ENCODE data around the gene GRM7.

Gene GRM7

DNA sequence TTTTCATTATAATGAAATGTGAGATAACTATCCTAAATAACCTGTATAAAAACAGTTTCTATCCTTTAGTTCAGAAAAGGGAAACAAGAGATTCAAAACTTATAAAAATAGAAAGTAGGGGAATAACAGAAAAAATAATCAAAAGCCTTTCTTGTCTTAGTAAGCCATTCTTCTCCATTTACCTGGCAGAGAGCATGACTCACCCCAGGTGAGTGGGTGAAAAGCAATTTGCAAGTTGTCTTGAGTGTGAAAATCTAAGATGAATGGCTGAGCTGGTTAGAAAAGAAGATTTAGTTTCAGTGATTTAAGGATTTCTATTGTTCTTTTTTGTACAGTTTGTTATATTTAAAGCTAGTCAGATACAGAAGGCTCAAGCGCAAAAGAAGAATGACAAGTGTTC is 702.0 kb downstream of the GRM7 start:
- Mint-ChIP-seq H3K36me3 (ENCODE audit: insufficient read depth) (no peaks in the 10 kb centered on the region), H3K9me3 (peaks cover 5 to 9% of the 10 kb centered on the region in 2 donors), H3K4me1 (ENCODE audit: low read depth in 2 of 2) (no peaks in the 10 kb centered on the region), H3K27me3 (no peaks in the 10 kb centered on the region), H3K27ac (no peak overlapping the region), H3K4me3 (no peak overlapping the region)
- DNase-seq, result no peak
- ATAC-seq (replicated peaks), result no peak

DNA sequence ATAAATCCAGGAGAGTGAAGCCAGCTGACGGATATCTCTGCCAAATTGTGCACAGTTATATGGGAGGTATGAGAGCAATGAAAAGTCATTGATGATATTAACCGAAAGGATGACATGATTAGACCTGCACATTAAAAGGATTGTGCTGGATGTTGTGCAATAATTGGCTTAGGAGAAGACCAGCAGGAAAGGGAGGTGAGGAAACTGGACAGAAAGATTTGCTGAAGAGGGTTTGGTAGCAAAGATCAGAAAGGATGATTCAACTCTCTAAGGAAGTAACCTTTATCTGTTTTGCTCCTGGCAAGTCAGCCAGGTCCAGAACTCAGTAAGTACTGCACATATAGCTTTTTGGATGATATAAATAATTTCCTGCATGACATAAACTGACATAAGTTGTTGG is 704.7 kb downstream of the GRM7 start:
- Mint-ChIP-seq H3K27ac (no peak overlapping the region), H3K4me3 (no peak overlapping the region), H3K27me3 (no peaks in the 10 kb centered on the region), H3K9me3 (peaks cover 8 to 16% of the 10 kb centered on the region in 2 donors), H3K4me1 (ENCODE audit: low read depth in 2 of 2) (no peaks in the 10 kb centered on the region), H3K36me3 (ENCODE audit: insufficient read depth) (no peaks in the 10 kb centered on the region)
- ATAC-seq (replicated peaks) (no peak), DNase-seq (no peak)

DNA sequence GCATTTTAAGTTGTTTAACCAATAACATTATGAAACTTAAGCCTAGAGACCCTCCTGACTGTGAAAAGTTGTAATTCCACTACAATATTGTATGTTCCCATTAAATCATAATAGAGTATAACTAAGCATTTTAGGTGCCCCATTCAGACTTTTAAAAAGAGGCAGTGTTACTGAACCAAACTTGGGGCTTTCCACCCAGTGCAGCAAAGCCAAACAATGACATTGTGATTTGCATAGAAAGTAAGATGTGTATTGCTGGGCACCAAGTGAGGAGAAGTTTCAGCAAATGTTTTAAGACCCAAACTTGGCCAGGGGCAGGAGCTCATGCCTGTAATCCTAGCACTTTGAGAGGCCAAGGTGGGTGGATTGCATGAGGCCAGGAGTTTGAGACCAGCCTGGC is 706.2 kb downstream of the GRM7 start:
- ATAC-seq (replicated peaks) (no peak), DNase-seq (no peak)
- H3K4me3 Mint-ChIP-seq, result no peak overlapping the region
- peaks cover 9 to 17% of the 10 kb centered on the region in 2 donors for H3K9me3 Mint-ChIP-seq
- no peaks in the 10 kb centered on the region for H3K27me3 Mint-ChIP-seq
- H3K36me3 Mint-ChIP-seq (ENCODE audit: insufficient read depth), result no peaks in the 10 kb centered on the region
- no peak overlapping the region for H3K27ac Mint-ChIP-seq
- H3K4me1 Mint-ChIP-seq (ENCODE audit: low read depth in 2 of 2), result no peaks in the 10 kb centered on the region

DNA sequence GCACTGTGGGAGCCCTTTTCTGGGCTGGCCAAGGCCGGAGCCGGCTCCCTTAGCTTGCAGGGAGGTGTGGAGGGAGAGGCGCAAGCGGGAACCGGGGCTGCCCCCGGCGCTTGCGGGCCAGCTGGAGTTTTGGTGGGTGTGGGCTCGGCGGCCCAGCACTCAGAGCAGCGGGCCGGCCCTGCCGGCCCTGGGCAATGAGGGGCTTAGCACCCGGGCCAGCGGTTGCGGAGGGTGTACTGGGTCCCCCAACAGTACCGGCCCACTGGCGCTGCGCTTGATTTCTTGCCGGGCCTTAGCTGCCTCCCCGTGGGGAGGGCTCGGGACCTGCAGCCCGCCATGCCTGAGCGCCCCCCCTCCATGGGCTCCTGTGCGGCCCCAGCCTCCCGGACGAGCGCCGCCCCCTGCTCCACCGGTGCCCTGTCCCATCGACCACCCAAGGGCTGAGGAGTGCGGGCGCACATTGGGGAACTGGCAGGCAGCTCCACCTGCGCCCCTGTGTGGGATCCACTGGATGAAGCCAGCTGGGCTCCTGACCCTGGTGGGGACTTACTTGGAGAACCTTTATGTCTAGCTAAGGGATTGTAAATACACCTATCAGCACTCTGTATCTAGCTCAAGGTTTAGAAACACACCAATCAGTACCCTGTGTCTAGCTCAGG is 707.7 kb downstream of the GRM7 start:
- H3K4me3 Mint-ChIP-seq, result no peak overlapping the region
- ATAC-seq (replicated peaks), result no peak
- H3K4me1 Mint-ChIP-seq (ENCODE audit: low read depth in 2 of 2), result no peaks in the 10 kb centered on the region
- no peak overlapping the region for H3K27ac Mint-ChIP-seq
- DNase-seq, result no peak
- H3K27me3 Mint-ChIP-seq, result no peaks in the 10 kb centered on the region
- peaks cover 6 to 17% of the 10 kb centered on the region in 2 donors for H3K9me3 Mint-ChIP-seq
- H3K36me3 Mint-ChIP-seq (ENCODE audit: insufficient read depth), result no peaks in the 10 kb centered on the region

DNA sequence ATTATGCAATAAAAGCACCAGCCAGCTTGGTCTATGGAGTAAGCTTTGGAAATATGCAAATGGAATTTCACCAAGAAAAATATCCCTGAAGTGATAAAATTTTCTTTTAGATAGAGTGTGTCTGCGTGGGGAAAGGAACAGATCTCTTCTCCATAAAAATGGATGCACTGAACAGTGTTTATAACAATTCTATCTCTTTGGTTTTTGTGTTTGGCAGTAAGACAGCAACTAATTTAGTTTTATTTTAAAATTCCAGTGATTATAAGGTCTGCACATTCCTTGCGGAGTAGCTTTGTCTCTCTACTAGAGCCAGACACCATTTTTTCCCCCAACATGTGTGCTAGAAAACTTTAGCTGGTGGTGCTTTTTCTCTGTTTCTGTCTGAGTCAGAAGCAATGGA is 712.4 kb downstream of the GRM7 start:
- H3K36me3 Mint-ChIP-seq (ENCODE audit: insufficient read depth), result no peaks in the 10 kb centered on the region
- no peak for ATAC-seq (replicated peaks)
- no peak for DNase-seq
- no peak overlapping the region for H3K4me3 Mint-ChIP-seq
- no peak overlapping the region for H3K27ac Mint-ChIP-seq
- H3K4me1 Mint-ChIP-seq (ENCODE audit: low read depth in 2 of 2), result no peaks in the 10 kb centered on the region
- peaks cover 12 to 33% of the 10 kb centered on the region in 2 donors for H3K9me3 Mint-ChIP-seq
- H3K27me3 Mint-ChIP-seq, result no peaks in the 10 kb centered on the region

DNA sequence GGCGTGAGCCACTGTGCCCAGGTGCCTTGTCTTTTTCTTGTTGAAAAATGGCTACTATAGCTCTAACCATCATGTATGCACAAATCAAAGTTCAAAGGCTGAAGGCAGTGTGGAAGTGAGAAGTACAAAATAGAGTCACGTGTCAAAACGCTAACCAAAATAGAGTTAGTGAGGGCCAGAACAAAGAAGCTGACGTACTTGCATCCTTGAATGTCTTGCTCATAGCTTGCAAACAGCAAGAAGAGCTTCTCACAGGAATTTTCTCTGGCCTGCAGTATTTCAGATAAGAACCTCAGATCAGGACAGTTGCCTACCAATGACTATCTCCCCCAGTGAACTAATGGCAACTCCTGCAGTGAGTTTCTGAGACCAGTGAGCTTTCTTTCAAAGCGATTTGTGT is 713.5 kb downstream of the GRM7 start:
- Mint-ChIP-seq H3K27me3 (no peaks in the 10 kb centered on the region), H3K4me3 (no peak overlapping the region), H3K4me1 (ENCODE audit: low read depth in 2 of 2) (no peaks in the 10 kb centered on the region), H3K27ac (no peak overlapping the region), H3K36me3 (ENCODE audit: insufficient read depth) (no peaks in the 10 kb centered on the region), H3K9me3 (peaks cover 12 to 33% of the 10 kb centered on the region in 2 donors)
- DNase-seq (no peak), ATAC-seq (replicated peaks) (no peak)

DNA sequence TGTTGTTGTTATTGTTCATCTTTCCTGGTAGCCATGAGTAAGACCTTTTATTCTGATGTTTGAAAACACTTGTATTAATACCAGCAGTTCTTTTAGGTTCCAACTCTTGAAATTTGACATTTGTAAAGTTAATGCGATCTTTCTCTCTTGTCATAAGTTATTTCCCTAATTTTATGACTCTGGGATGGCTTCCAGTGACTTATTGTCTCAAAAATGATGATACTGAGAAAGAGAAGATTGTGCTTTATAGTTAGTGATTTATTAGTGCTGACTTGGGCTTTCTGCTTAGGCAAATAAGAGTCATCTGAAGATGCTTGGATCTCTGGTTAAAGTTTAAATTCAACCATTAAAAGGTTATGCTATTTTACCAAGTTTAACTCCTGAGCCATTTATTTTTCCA is 715.2 kb downstream of the GRM7 start:
- Mint-ChIP-seq H3K27ac (no peak overlapping the region), H3K36me3 (ENCODE audit: insufficient read depth) (no peaks in the 10 kb centered on the region), H3K27me3 (no peaks in the 10 kb centered on the region), H3K4me3 (no peak overlapping the region), H3K9me3 (peaks cover 12 to 24% of the 10 kb centered on the region in 2 donors), H3K4me1 (ENCODE audit: low read depth in 2 of 2) (no peaks in the 10 kb centered on the region)
- no peak for ATAC-seq (replicated peaks)
- no peak for DNase-seq

DNA sequence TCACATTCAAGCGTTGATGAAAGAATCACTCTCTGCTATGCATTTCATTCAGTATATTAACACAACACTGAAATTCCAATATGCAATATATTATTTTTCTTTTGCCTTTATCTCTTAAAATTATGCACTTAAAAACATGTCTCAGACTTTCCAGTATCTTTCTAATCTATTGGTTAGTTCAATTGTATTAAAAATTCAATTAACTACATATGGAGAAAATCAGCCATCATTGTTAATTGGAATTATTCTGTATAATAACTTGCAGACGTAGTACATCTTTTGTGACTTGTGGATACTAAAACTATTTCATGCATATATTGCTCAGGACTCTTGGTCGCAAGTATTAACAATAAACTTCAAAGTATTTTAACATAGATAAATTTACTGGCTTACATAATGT is 715.6 kb downstream of the GRM7 start:
- H3K27ac Mint-ChIP-seq, result no peak overlapping the region
- ATAC-seq (replicated peaks), result no peak
- H3K4me3 Mint-ChIP-seq, result no peak overlapping the region

DNA sequence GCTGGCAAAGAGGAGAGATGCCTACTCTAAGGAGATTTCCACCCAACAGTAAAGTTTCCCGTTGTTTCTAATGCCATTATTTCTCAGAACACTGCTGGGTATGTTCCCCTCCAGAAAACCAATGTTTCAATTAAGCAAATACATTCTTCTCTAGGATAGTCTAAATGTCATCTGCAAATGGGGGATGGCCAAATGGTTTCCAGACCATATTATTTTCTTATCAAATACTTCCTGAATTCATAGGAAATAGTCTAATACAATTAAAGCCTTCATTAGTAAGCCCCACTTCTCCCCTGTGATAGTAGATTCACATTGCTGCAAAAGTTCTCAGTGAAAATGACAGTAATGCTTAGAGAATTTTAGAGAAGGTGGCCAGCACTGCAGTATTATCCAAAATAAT is 716.6 kb downstream of the GRM7 start:
- DNase-seq (no peak), ATAC-seq (replicated peaks) (no peak)
- no peak overlapping the region for H3K4me3 Mint-ChIP-seq
- H3K9me3 Mint-ChIP-seq, result peaks cover 11 to 22% of the 10 kb centered on the region in 2 donors
- no peaks in the 10 kb centered on the region for H3K4me1 Mint-ChIP-seq (ENCODE audit: low read depth in 2 of 2)
- H3K36me3 Mint-ChIP-seq (ENCODE audit: insufficient read depth), result no peaks in the 10 kb centered on the region
- no peaks in the 10 kb centered on the region for H3K27me3 Mint-ChIP-seq
- H3K27ac Mint-ChIP-seq, result no peak overlapping the region

More for the DNA sequence above, 715.6 kb downstream of the GRM7 start:
- H3K27me3 Mint-ChIP-seq, result no peaks in the 10 kb centered on the region
- peaks cover 8 to 20% of the 10 kb centered on the region in 2 donors for H3K9me3 Mint-ChIP-seq
- DNase-seq, result no peak
- H3K4me1 Mint-ChIP-seq (ENCODE audit: low read depth in 2 of 2), result no peaks in the 10 kb centered on the region
- H3K36me3 Mint-ChIP-seq (ENCODE audit: insufficient read depth), result no peaks in the 10 kb centered on the region

DNA sequence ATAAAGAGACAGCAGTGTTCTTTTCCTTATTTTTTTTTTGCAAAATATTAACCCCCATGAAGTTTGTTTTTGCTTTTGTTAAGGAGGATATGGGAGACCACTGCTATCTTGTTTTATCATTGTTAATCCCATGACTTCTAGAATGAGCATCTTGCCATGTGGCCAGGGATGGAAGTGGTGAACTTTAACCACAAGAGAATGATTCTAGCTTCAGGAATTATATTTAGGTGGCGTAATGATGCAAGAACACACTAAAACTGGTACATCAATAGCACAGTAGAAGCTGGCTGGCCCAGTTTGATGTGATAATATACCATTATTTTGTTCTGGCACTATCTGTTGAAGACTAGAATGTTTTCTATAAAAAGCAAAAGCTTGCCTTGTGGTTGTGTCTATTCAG is 720.9 kb downstream of the GRM7 start:
- ATAC-seq (replicated peaks) (no peak), DNase-seq (no peak)
- no peak overlapping the region for H3K4me3 Mint-ChIP-seq
- no peaks in the 10 kb centered on the region for H3K36me3 Mint-ChIP-seq (ENCODE audit: insufficient read depth)
- H3K4me1 Mint-ChIP-seq (ENCODE audit: low read depth in 2 of 2), result no peaks in the 10 kb centered on the region
- no peak overlapping the region for H3K27ac Mint-ChIP-seq
- H3K27me3 Mint-ChIP-seq, result no peaks in the 10 kb centered on the region
- H3K9me3 Mint-ChIP-seq, result peaks cover 6 to 11% of the 10 kb centered on the region in 2 donors

DNA sequence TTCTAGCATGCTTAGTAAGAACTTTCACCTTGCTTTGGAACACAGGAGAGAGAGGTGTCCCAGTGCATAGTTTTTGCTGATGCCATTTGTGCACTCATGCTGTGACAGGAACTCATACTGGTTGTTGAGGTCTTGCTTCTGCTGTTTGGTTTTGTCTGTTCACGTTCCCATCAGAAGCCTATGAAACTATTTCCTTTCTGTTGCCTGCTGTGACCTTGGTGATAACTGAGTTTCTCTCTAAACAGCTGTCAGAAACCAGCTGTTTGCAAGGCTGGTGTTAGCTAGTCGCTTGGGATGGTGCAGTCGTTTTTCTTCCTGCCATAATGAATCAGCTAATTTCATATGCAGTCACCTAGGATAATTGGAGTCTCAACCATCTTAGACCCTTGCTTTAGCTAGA is 724.1 kb downstream of the GRM7 start:
- peaks cover 6 to 10% of the 10 kb centered on the region in 2 donors for H3K9me3 Mint-ChIP-seq
- no peak overlapping the region for H3K27ac Mint-ChIP-seq
- ATAC-seq (replicated peaks) (no peak), DNase-seq (no peak)
- H3K27me3 Mint-ChIP-seq, result no peaks in the 10 kb centered on the region
- H3K4me3 Mint-ChIP-seq, result no peak overlapping the region
- H3K36me3 Mint-ChIP-seq (ENCODE audit: insufficient read depth), result no peaks in the 10 kb centered on the region
- H3K4me1 Mint-ChIP-seq (ENCODE audit: low read depth in 2 of 2), result no peaks in the 10 kb centered on the region

DNA sequence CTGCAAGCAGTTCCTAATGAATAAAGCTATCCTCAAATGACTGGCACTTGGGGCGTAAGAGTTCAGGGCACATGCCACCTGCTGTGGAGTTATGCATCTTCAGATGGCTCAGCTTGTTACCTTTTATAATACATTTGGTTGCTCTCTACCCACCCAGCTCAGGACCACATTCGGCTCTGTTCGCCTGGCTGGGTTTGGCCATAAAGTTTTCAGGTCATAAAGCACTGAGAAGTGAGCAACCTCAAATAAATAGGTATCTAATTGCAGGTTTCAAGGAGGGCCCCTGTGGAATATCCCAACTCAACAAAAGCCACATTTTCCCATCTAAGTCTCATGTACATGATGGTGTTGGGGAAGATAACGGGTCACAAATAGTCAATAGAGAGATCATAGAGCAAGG is 727.3 kb downstream of the GRM7 start:
- no peaks in the 10 kb centered on the region for H3K27me3 Mint-ChIP-seq
- peaks cover 0 to 8% of the 10 kb centered on the region in 2 donors for H3K9me3 Mint-ChIP-seq
- ATAC-seq (replicated peaks), result no peak
- no peaks in the 10 kb centered on the region for H3K36me3 Mint-ChIP-seq (ENCODE audit: insufficient read depth)
- H3K4me3 Mint-ChIP-seq, result no peak overlapping the region
- no peak overlapping the region for H3K27ac Mint-ChIP-seq
- DNase-seq, result no peak
- no peaks in the 10 kb centered on the region for H3K4me1 Mint-ChIP-seq (ENCODE audit: low read depth in 2 of 2)

DNA sequence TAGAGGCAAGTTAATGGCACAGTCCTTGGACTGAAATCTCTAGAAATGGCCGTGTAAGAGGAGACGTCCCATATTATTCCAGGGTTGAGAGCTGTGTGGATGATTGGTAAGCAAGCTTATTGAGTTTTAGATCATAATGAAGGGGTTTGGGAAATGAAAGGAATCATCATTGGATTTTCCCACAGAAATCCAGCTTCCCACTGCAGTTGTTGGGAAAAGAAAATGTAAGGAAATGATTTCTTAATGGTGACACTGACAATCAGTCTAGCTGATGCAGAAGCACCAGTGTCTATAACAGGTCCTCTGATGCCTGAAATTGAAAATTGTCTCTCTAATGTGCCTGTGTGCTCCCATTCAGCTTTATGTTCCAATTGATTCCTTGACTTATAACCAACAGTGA is 728.6 kb downstream of the GRM7 start:
- ATAC-seq (replicated peaks) (no peak), DNase-seq (no peak)
- H3K9me3 Mint-ChIP-seq, result peaks cover 0 to 9% of the 10 kb centered on the region in 2 donors
- H3K4me3 Mint-ChIP-seq, result no peak overlapping the region
- no peaks in the 10 kb centered on the region for H3K4me1 Mint-ChIP-seq (ENCODE audit: low read depth in 2 of 2)
- no peak overlapping the region for H3K27ac Mint-ChIP-seq
- no peaks in the 10 kb centered on the region for H3K27me3 Mint-ChIP-seq
- no peaks in the 10 kb centered on the region for H3K36me3 Mint-ChIP-seq (ENCODE audit: insufficient read depth)

DNA sequence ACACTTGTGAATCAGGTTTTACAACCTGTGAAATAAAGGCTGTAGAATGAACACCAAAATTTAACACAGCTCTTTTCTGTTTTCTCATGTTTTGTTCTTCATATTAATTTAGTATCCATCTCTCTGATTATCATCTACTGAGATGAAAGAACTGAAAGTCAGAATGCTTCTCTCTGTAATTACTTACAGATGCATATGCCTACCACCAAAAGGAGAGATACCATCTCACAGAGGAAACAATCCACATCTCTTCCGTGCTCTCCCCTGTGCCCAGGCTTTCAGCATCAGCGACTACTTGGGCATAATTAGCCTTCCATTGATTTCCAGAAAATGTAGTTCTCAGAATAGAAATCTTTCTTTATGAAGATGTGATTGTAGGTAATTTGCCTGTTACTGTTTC is 741.4 kb downstream of the GRM7 start:
- H3K9me3 Mint-ChIP-seq, result peaks cover 3 to 7% of the 10 kb centered on the region in 2 donors
- no peak overlapping the region for H3K27ac Mint-ChIP-seq
- ATAC-seq (replicated peaks) (no peak), DNase-seq (no peak)
- no peaks in the 10 kb centered on the region for H3K4me1 Mint-ChIP-seq (ENCODE audit: low read depth in 2 of 2)
- no peaks in the 10 kb centered on the region for H3K27me3 Mint-ChIP-seq
- H3K36me3 Mint-ChIP-seq (ENCODE audit: insufficient read depth), result no peaks in the 10 kb centered on the region
- H3K4me3 Mint-ChIP-seq, result no peak overlapping the region

DNA sequence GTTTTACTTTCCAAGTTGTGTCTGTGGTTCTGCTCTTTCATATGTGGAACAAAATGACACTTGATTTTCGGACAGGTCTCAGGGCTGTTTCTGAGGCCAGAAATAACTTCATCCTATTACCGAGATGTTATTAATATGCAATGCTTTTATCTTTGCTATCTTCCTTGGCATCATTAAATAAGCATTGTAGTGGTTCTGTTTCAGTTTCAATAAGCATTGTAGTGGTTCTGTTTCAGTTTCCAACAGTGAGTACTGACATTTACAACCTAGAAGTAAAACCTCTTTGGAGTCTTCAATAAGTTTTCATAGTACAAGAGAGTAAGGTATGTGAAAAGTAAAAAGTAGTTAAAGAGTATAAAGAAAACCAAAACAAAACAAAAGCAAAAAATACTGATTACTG is 746.2 kb downstream of the GRM7 start:
- Mint-ChIP-seq H3K27me3 (no peaks in the 10 kb centered on the region), H3K4me1 (ENCODE audit: low read depth in 2 of 2) (no peaks in the 10 kb centered on the region), H3K9me3 (peaks cover 7 to 8% of the 10 kb centered on the region in 2 donors), H3K27ac (no peak overlapping the region), H3K36me3 (ENCODE audit: insufficient read depth) (no peaks in the 10 kb centered on the region), H3K4me3 (no peak overlapping the region)
- ATAC-seq (replicated peaks) (no peak), DNase-seq (no peak)
